DMS53 treated with DMSO at 0.1 percent for 48 hours (cell line): Measurements from ENCODE around the gene IRX5.

Experiments used
- DNase-seq: peaks from one replicate; lab custom pipeline; 2025; ENCODE audit not compliant: unreplicated experiment; lab: John Stamatoyannopoulos, UW

Gene IRX5

DNA sequence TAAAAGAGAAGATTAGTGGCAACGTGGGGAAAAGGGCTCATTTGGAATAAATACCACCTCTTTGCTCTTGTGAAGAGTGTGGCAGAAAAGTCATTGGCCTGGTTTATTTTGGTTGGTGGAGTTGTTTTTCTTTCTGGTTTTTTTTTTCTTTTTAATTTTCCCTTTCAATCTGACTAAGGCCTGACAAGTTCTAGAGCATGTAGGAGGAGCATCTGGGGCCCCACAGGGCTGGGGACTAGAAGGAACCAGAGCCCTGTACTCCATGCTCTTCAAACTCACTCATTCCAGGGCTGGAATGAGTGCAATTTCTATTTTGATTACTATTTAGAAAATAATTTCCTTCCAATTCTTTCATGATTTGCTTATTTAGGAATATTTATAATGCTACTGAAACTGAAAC lies 13.3 kb downstream of the IRX5 start:
- DNase-seq, result no peak

DNA sequence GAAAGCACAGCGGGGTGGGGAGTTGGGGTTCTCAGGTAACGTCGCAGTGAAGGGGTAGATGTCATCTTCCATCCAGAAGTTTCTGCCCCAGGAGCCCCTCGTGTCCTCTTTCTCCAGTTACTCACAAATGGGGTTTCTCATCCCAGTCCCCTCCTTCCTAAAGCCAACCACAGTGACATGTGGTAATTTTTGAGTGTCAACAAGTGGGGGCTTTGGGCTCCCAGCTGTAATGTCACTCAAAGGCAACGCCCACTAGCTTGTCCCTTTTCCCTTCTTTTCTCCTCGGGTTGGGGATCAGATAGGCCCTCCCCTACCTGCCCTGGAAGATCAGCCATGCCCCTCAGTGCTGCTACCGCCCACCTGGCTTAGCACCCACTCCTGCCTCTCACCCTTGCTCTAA lies 14.4 kb downstream of the IRX5 start:
- DNase-seq, result no peak

DNA sequence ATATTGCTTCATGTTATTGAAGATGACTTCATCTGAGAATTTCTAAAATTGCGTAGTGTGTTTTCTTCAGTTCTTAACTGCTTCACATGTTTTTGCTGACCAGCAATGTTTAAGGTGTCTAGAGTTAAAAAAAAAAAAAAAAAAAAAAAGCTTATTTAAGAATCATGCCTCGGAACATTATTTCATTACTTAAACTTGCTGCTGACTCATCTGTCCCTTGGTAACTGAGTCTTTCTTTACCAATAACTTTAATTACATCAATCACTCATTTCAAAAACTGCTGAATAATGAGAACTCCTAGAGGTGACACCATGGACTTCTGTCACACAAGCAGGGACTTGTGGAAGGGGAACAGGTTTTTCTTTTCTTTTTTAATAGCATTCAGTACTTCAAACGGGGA lies 16.2 kb downstream of the IRX5 start:
- no peak for DNase-seq

GRCh38 chr16:54947616-54948015 lies 17.0 kb downstream of the IRX5 start:
- no peak for DNase-seq

DNA sequence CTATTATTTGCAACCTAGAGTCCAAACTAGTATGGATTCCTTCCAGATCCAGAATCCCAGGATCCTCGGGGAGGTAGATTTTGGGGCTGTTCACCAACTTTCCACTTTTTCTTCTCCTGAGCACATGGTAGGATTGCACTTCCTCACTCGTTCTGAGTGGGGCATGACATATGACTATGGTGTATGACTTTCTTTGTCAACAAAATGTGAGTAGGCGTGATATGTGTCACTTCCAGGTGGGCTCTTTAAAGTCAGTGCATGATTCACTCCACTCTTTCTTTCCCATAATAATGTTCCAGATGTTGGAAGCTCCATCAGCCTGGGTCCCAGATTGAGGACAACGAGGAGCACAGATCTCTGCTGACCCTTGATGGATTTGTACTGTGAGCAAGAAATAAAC lies 21.5 kb downstream of the IRX5 start:
- DNase-seq, result no peak

- DNase-seq, result no peak
Measured at GRCh38 chr16:54953461-54953860, 22.8 kb downstream of the IRX5 start.

DNA sequence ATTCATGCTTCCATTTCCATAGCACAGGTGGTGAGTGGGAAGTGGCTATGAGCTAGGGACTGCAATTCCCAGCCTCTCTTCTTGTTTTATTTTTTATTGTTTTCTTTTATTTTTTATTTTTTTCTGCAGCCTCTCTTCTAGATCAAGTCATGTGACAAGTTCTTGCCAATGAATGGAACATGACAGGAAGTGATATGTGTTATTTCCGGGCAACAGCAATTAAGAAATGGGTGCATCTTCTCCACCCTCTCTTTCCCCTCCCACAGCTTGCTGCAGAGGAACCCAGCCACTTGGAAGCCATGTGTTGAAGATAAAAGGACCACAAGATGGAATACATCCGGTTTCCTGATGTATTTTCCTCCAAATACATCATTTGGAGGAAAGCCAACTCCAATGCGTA lies 23.6 kb downstream of the IRX5 start:
- no peak for DNase-seq

DNA sequence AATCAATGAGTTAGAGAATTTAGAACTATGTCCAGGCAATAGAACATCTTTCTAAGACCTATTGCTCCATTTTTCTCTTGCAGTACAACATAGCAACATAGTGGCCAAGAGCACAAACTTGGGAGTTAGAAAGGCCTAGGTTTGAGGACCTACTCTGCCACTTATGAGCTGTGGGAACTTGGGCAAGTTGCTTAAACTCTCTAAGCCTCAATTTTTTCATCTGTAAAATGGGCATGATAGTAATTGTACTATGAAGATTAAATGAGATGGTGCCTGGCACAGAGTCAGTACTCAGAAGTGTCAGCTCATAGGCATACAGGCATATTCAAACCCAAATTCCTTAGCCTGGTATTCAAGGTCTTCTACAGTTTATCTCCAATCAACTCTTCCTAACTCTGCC lies 25.1 kb downstream of the IRX5 start:
- no peak for DNase-seq

DNA sequence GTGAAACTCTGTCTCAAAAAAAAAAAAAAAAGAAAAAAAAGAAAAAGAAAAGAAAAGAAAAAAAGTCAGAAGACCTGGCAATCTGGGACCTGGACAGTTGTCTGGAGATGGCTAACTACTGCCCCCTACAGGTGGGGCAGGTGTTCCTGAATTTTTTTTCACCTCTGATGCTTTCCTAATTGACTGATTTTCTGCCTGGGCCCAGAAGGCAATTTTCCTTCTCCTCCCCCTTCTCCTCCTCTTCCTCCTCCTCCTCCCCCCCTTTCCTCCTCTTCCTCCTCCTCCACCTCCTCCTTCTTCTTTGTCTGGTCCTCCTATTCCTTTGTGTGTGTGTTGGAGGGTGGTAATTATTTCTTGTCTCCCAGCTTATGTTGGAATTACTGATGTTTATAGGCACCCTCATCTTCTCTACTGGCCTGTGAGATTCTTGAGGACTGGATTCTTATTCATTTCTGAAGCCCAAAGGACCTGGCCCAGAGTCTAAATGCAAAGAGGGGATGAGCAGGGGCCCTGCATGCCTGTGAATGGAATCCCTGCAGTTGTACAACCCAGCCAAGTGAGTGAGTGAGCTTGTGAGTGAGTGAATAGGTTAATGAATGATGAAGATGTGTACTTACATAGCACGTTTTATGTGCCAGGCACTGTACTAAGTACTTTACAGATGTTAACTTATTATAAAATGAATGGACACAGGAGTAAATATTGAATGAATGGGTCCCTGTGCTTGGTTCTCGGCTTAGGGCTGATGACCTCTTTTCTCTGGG lies 26.9 kb downstream of the IRX5 start:
- DNase-seq, result peak; percentile 53

GRCh38 chr16:54962045-54962444 lies 31.4 kb downstream of the IRX5 start:
- no peak for DNase-seq

DNA sequence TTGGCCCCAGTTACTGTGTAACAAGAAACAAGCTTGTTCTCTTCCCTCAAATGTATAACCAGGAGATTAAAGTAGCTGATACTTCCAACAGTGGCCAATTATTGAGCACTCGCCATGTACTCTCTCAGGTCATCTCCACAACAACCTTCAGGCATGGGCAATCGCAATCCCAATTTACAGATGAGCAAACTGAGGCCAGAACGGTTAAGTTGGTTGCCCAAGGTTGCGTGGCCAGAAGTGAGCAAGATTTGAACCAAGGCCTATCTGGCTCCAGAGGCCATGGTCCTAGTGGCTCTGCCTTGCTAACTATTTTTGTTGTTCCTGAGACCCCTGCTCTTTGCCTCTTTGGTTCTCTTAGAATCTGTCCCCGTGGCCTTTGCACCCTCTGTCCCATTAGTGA lies 33.6 kb downstream of the IRX5 start:
- DNase-seq, result no peak

- DNase-seq, result no peak
Measured at GRCh38 chr16:54965464-54965863, 34.8 kb downstream of the IRX5 start.

- DNase-seq, result no peak
Measured at GRCh38 chr16:54968011-54968410, 37.3 kb downstream of the IRX5 start.

DNA sequence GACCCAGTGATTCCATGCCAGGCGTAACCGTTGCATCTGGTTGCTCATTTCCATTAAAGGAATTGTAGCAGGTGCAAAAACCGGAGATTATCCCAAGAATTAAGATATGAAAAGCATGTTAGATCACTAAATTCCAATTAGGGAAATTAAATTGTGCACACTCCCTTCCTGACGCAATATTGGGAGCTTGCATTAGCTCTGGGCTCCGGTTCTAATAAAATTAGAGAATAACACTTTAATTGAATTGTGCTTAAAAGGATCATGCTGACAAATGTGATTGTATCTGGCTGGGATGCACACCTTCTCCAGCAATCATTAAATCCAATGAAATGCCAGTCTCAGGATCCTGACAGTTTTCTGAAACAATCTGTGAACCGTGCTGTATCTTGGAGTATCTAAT lies 38.1 kb downstream of the IRX5 start:
- no peak for DNase-seq

GRCh38 chr16:54970016-54970415 lies 39.4 kb downstream of the IRX5 start:
- DNase-seq, result no peak

- DNase-seq, result no peak
Measured at GRCh38 chr16:54974367-54974766, 43.7 kb downstream of the IRX5 start.

GRCh38 chr16:54976651-54977200 lies 46.1 kb downstream of the IRX5 start:
- no peak for DNase-seq

GRCh38 chr16:54977211-54977610 lies 46.5 kb downstream of the IRX5 start:
- no peak for DNase-seq

GRCh38 chr16:54980821-54981220 lies 50.2 kb downstream of the IRX5 start:
- DNase-seq, result no peak
